SU-DHL-6 (cell line): ENCODE measurements around the gene CASKIN2.

Experiments used
- H2AFZ ChIP-seq: fragments of 200-600 bp; sonication (generic); 2 replicates; pipeline ENCODE4 v1.6.1; 2014; ENCODE audit warnings: low read depth, mild to moderate bottlenecking, moderate library complexity, mixed read lengths, antibody characterized with exemption, low read length; ENCODE audit not compliant: severe bottlenecking
- H3F3A ChIP-seq: fragments of 200-600 bp; shearing (Covaris generic); 2 replicates; pipeline ENCODE4 v1.6.0; 2016; ENCODE audit warnings: antibody characterized with exemption, mild to moderate bottlenecking; ENCODE audit not compliant: insufficient read depth
- H3K27ac ChIP-seq: fragments of 200-600 bp; sonication (generic); 2 replicates; pipeline ENCODE4 v1.5.1; 2016; ENCODE audit warnings: low read depth, mild to moderate bottlenecking, low read length, moderate library complexity, mixed read lengths
- H3K27me3 ChIP-seq: fragments of 200-600 bp; sonication (generic), shearing (Covaris generic); 2 replicates; pipeline ENCODE4 v1.6.0; 2014; ENCODE audit warnings: mild to moderate bottlenecking, low read length
- H3K36me3 ChIP-seq: fragments of 200-600 bp; sonication (generic); 2 replicates; pipeline ENCODE4 v1.6.1; 2014; ENCODE audit warnings: mild to moderate bottlenecking, low read length, mixed read lengths
- H3K4me2 ChIP-seq: fragments of 300-600, 200-600 bp; shearing (Covaris generic), sonication (generic); 2 replicates; pipeline ENCODE4 v1.6.0; 2014; ENCODE audit warnings: low read length, low read depth, mild to moderate bottlenecking; ENCODE audit not compliant: poor library complexity, severe bottlenecking
- H3K4me3 ChIP-seq: fragments of 200-600 bp; sonication (generic); 2 replicates; pipeline ENCODE4 v1.5.1; 2014; ENCODE audit warnings: antibody characterized with exemption, low read length, mild to moderate bottlenecking, mixed read lengths; ENCODE audit not compliant: insufficient read depth, poor library complexity, severe bottlenecking
- H3K79me2 ChIP-seq: fragments of 200-600 bp; sonication (generic); 2 replicates; pipeline ENCODE4 v1.6.1; 2014; ENCODE audit warnings: mild to moderate bottlenecking, low read length, moderate library complexity; ENCODE audit not compliant: insufficient read depth
- H3K9ac ChIP-seq: fragments of 200-600 bp; sonication (generic); 2 replicates; pipeline ENCODE4 v1.7.0; 2014; ENCODE audit warnings: mild to moderate bottlenecking, low read length
- H3K9me2 ChIP-seq: fragments of 200-600 bp; sonication (generic); replicated peaks from 2 replicates; pipeline ENCODE4 v1.6.1; 2014; ENCODE audit warnings: low read length; ENCODE audit not compliant: insufficient read depth
- H3K9me3 ChIP-seq: fragments of 200-600 bp; sonication (generic); 2 replicates; pipeline ENCODE4 v1.6.1; 2014; ENCODE audit warnings: low read length, mixed read lengths; ENCODE audit not compliant: insufficient read depth
- H4K20me1 ChIP-seq: fragments of 200-600 bp; sonication (generic); 2 replicates; pipeline ENCODE4 v1.6.1; 2014; ENCODE audit warnings: low read depth, mild to moderate bottlenecking, antibody characterized with exemption, low read length, moderate library complexity, mixed read lengths
- EZH2phosphoT487 ChIP-seq: fragments of 200-600 bp; sonication (generic), shearing (Covaris generic); conservative IDR thresholded peaks from 2 replicates; pipeline ENCODE4 v1.6.1; 2018; ENCODE audit warnings: mild to moderate bottlenecking, antibody characterized with exemption, low read length, moderate library complexity, mixed read lengths
- TF ChIP-seq, protein P1 (sequence below): fragments of 200-600 bp; sonication (generic); IDR thresholded peaks from one replicate; pipeline ENCODE4 v1.5.1; 2017; ENCODE audit warnings: antibody characterized with exemption, mild to moderate bottlenecking, low read length, moderate library complexity; ENCODE audit not compliant: insufficient read depth, poor library complexity, severe bottlenecking

The CASKIN2 gene

DNA sequence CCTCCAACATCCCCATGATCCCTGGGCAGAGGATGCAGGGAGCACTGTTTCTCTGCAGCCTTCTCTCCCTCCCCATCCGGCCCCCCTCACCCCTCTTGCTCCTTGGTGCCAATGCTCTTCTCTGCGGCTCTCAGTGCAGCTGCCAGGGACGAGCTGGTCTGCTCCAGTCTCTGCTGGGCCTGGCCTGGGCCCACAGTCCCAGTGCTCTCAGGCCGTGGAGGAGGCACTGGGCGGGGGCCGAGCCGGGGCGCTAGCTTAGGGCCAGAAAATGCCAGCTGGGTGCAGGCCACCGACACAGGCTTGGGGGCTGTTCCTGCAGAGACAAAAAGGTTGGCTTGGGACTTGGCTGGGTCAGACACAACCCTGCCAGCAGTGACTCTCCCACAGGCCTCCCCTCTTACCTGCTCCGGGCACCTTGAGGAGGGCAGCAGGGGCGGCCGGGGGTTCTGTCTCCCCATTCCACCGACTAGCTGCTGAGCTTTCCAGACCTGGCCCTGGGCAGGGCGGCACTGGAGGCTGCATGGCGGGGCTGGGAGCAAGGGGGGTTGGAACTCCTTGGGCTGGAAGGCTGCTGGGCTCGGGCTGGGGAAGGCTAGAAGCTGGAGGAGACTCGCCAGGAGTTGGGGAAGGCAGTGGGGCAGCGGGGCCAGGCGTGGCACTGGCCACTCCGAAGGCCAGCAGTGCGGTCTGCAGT, 13.8 kb downstream of the CASKIN2 start:
- no peak overlapping the region for H3K4me2 ChIP-seq
- no peak overlapping the region for H3K27ac ChIP-seq
- H2AFZ ChIP-seq = no peak overlapping the region
- no peak overlapping the region for H3K9ac ChIP-seq
- H3K9me2 ChIP-seq = no peaks in the 10 kb centered on the region
- H3F3A ChIP-seq = no peaks in the 10 kb centered on the region
- H3K9me3 ChIP-seq = no peaks in the 10 kb centered on the region
- H3K79me2 ChIP-seq = no peaks in the 10 kb centered on the region
- no peaks in the 10 kb centered on the region for H4K20me1 ChIP-seq
- no peaks in the 10 kb centered on the region for H3K36me3 ChIP-seq
- H3K27me3 ChIP-seq = no peaks in the 10 kb centered on the region
- H3K4me3 ChIP-seq = no peak overlapping the region
- TF ChIP-seq EZH2phosphoT487 = no peak
- TF ChIP-seq, protein P1, sequence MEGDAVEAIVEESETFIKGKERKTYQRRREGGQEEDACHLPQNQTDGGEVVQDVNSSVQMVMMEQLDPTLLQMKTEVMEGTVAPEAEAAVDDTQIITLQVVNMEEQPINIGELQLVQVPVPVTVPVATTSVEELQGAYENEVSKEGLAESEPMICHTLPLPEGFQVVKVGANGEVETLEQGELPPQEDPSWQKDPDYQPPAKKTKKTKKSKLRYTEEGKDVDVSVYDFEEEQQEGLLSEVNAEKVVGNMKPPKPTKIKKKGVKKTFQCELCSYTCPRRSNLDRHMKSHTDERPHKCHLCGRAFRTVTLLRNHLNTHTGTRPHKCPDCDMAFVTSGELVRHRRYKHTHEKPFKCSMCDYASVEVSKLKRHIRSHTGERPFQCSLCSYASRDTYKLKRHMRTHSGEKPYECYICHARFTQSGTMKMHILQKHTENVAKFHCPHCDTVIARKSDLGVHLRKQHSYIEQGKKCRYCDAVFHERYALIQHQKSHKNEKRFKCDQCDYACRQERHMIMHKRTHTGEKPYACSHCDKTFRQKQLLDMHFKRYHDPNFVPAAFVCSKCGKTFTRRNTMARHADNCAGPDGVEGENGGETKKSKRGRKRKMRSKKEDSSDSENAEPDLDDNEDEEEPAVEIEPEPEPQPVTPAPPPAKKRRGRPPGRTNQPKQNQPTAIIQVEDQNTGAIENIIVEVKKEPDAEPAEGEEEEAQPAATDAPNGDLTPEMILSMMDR = no peak

DNA sequence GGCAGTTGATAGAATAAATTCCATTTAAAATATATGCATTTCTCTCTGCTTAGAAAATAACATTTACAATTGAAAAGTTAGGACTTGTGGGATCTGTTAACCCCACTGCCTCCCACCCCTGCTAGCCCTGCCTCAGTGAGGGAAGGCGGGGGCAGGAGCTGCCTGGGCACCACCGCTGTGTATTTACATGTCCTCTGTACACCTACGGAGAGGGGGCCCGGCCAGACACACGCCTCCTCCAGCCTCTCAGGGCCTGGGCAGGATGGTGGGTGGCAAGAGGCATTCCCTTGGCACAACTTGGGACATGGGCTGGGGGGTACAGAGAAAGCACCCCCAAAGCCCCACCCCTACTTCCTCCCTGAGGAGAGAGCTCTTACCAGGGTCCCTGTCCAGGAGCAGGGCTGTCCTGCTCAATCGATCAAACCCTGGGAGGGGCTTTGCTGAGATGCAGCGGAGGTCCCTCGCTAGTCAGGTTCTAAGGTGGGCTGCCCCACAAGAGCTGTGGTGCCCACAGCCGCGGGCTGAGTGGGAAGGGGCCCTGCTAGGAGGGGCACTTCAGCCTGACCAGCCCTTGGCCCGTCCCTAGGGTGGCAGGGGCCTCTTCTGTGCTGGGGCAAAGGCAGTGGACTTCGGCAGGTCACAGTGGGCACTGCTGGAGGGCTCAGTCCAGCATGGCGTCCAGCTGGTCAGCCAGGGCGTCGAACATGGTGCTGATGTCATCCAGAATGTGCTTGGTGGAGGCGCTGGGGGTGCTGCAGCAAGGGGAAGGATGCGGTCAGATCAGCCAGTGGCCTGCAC, 14.7 kb downstream of the CASKIN2 start:
- H3K27me3 ChIP-seq = no peaks in the 10 kb centered on the region
- no peaks in the 10 kb centered on the region for H3K79me2 ChIP-seq
- no peak overlapping the region for H2AFZ ChIP-seq
- H3K9me3 ChIP-seq = no peaks in the 10 kb centered on the region
- TF ChIP-seq, protein P1 = no peak
- TF ChIP-seq EZH2phosphoT487 = no peak
- H3K9me2 ChIP-seq = no peaks in the 10 kb centered on the region
- no peak overlapping the region for H3K4me3 ChIP-seq
- no peak overlapping the region for H3K27ac ChIP-seq
- no peak overlapping the region for H3K9ac ChIP-seq
- no peaks in the 10 kb centered on the region for H4K20me1 ChIP-seq
- H3F3A ChIP-seq = no peaks in the 10 kb centered on the region
- no peak overlapping the region for H3K4me2 ChIP-seq
- no peaks in the 10 kb centered on the region for H3K36me3 ChIP-seq

DNA sequence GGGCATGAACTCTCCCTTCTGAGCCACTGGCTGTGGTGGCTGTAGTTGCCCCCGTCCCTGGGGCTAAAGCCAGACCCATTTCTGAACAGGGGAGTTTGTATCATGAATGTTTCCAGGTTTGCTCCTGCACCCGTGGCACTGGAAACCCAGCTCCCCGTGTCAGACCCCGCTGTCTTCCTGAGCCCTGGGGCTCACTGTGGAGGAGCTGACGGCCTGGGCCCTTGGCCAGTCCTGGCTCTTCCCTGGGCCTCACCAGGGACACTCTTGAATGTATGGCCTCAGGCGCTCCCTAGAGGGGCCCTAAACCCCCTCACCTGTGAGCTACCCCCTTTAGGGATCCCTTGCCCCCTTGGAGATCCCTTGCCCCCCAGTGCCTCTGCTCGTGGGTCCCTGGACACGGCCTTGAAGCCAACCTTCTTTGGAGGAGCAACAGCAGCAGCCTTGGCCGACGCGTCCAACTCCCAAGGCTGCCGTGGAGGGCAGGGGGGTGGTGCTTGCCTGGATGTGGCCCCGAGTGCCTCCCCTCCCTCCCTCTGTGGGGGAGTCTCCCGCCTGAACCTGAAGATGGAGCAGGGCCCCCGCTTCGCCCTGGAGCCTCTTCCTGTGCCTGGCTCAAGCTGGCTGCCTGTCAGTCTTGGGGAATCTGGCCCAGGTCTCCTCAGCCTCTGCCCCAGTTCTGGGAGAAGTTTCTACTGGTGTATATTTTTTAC, 15.9 kb downstream of the CASKIN2 start:
- H3K36me3 ChIP-seq = no peaks in the 10 kb centered on the region
- H3K79me2 ChIP-seq = no peaks in the 10 kb centered on the region
- H3K27me3 ChIP-seq = no peaks in the 10 kb centered on the region
- H3K4me3 ChIP-seq = no peak overlapping the region
- H2AFZ ChIP-seq = no peak overlapping the region
- no peaks in the 10 kb centered on the region for H3F3A ChIP-seq
- H3K9me3 ChIP-seq = no peaks in the 10 kb centered on the region
- H3K9ac ChIP-seq = no peak overlapping the region
- H3K9me2 ChIP-seq = no peaks in the 10 kb centered on the region
- H4K20me1 ChIP-seq = no peaks in the 10 kb centered on the region
- no peak for TF ChIP-seq EZH2phosphoT487
- TF ChIP-seq, protein P1 = no peak
- no peak overlapping the region for H3K4me2 ChIP-seq
- no peak overlapping the region for H3K27ac ChIP-seq
